ENCODE data around the gene FARS2.

FARS2 gene

GRCh38 chr6:5726976-5727718 is 465.8 kb downstream of the FARS2 start (continued):
- no peak for TF ChIP-seq ZNF629 (tag by site-specific recombination; IDR thresholded peaks at IDR 0.05)
- TF ChIP-seq ZBTB17 (tag by site-specific recombination; IDR thresholded peaks at IDR 0.05): no peak
- no peak for TF ChIP-seq ZNF23 (tag by site-specific recombination; IDR thresholded peaks at IDR 0.05; ENCODE audit: borderline replicate concordance)
- no peak for TF ChIP-seq ZNF433 (tag by site-specific recombination; IDR thresholded peaks at IDR 0.05; ENCODE audit: low read depth)
- no peak for TF ChIP-seq ZNF221 (tag by site-specific recombination; IDR thresholded peaks at IDR 0.05; ENCODE audit: borderline replicate concordance)
- no peak for TF ChIP-seq ZNF561 (tag by site-specific recombination; IDR thresholded peaks at IDR 0.05; ENCODE audit: borderline replicate concordance)

GRCh38 chr6:5728351-5729079 is 467.2 kb downstream of the FARS2 start:
- TF ChIP-seq ZNF837 (tag by site-specific recombination; IDR thresholded peaks at IDR 0.05) (no peak), ZNF660 (tag by site-specific recombination; IDR thresholded peaks at IDR 0.05) (no peak), ZNF341 (tag by site-specific recombination; IDR thresholded peaks at IDR 0.05; ENCODE audit: low read depth) (no peak), ZIC2 (tag by site-specific recombination; IDR thresholded peaks at IDR 0.05) (no peak)
- ChIA-PET CTCF (interaction anchor here (0.6 to 1.6 kb wide), 3 partner anchors 47 to 678 kb away, joined by 3 to 4 read pairs (median 3); no protein-coding TSS in a partner anchor), POLR2A (no interaction called here)
- Histone ChIP-seq H3K4me1 (ENCODE audit: control insufficient read depth, insufficient read depth, low read length) (no peaks in the 10 kb centered on the region), H3K27ac (ENCODE audit: extremely low read depth, low read depth, low read length) (no peak overlapping the region), H3K4me3 (ENCODE audit: low read depth, low read length) (no peak overlapping the region), H3K9me3 (ENCODE audit: control insufficient read depth, insufficient read depth, low read depth, low read length) (no peaks in the 10 kb centered on the region), H3K36me3 (ENCODE audit: control insufficient read depth in 2 of 2, insufficient read depth in 1 of 2, low read length in 2 of 2) (no peaks in the 10 kb centered on the region)

DNA sequence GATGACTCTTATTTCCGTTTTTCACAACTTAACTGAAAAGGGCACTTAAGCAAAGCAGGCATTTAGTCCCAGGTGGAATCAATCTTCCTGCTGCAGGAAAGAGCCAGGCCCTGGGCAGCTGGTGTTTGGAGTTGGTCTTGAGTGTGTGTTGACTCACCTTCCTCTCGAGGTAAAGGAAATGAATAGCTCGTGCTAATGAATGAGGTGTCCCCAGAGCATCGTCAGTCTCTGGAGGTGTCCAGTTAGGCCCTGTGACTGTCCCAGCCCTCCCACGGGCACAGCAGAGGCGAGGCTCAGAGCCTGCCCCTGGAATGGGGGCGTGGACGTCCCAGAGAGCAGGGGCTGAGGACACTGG is 467.7 kb downstream of the FARS2 start:
- TF ChIP-seq ZNF510 (tag by site-specific recombination; IDR thresholded peaks at IDR 0.05; ENCODE audit: insufficient replicate concordance): no peak
- TF ChIP-seq EGR2 (tag by site-specific recombination; IDR thresholded peaks at IDR 0.05; ENCODE audit: low read depth): peak; percentile 22; the same call in 1 of the 2 replicates
- CTCF ChIA-PET: interaction anchor here (0.6 to 1.6 kb wide), 4 partner anchors 19 to 677 kb away, joined by 3 to 4 read pairs (median 4); no protein-coding TSS in a partner anchor
- no peaks in the 10 kb centered on the region for H3K9me3 ChIP-seq (ENCODE audit: control insufficient read depth, insufficient read depth, low read depth, low read length)
- H3K36me3 ChIP-seq (ENCODE audit: control insufficient read depth in 2 of 2, insufficient read depth in 1 of 2, low read length in 2 of 2): no peaks in the 10 kb centered on the region
- H3K4me1 ChIP-seq (ENCODE audit: control insufficient read depth, insufficient read depth, low read length): no peaks in the 10 kb centered on the region
- POLR2A ChIA-PET: no interaction called here
- no peak overlapping the region for H3K4me3 ChIP-seq (ENCODE audit: low read depth, low read length)
- H3K27ac ChIP-seq (ENCODE audit: extremely low read depth, low read depth, low read length): no peak overlapping the region

GRCh38 chr6:5729813-5730517 is 468.7 kb downstream of the FARS2 start:
- Histone ChIP-seq H3K4me1 (ENCODE audit: control insufficient read depth, insufficient read depth, low read length) (no peaks in the 10 kb centered on the region), H3K4me3 (ENCODE audit: low read depth, low read length) (no peak overlapping the region), H3K36me3 (ENCODE audit: control insufficient read depth in 2 of 2, insufficient read depth in 1 of 2, low read length in 2 of 2) (no peaks in the 10 kb centered on the region), H3K9me3 (ENCODE audit: control insufficient read depth, insufficient read depth, low read depth, low read length) (no peaks in the 10 kb centered on the region), H3K27ac (ENCODE audit: extremely low read depth, low read depth, low read length) (no peak overlapping the region)
- POLR2A ChIA-PET: no interaction called here
- CTCF ChIA-PET: interaction anchor here (0.6 to 1.1 kb wide), 3 partner anchors 18 to 1540 kb away, joined by 3 to 7 read pairs (median 4); no protein-coding TSS in a partner anchor
- TF ChIP-seq ZBTB48 (tag by site-specific recombination; IDR thresholded peaks at IDR 0.05) (no peak), ZNF10 (tag by site-specific recombination; IDR thresholded peaks at IDR 0.05) (no peak), ZNF518A (tag by site-specific recombination; conservative IDR thresholded peaks at IDR 0.05; ENCODE audit: low read depth) (no peak), ZNF416 (tag by site-specific recombination; IDR thresholded peaks at IDR 0.05) (no peak), TCF7L2 (IDR thresholded peaks at IDR 0.05; ENCODE audit: borderline replicate concordance, low read depth, low read length) (no peak), RBAK (tag by site-specific recombination; IDR thresholded peaks at IDR 0.05) (no peak), ZNF510 (tag by site-specific recombination; IDR thresholded peaks at IDR 0.05; ENCODE audit: insufficient replicate concordance) (no peak), ZNF629 (tag by site-specific recombination; IDR thresholded peaks at IDR 0.05) (no peak)
- TF ChIP-seq, protein P1, sequence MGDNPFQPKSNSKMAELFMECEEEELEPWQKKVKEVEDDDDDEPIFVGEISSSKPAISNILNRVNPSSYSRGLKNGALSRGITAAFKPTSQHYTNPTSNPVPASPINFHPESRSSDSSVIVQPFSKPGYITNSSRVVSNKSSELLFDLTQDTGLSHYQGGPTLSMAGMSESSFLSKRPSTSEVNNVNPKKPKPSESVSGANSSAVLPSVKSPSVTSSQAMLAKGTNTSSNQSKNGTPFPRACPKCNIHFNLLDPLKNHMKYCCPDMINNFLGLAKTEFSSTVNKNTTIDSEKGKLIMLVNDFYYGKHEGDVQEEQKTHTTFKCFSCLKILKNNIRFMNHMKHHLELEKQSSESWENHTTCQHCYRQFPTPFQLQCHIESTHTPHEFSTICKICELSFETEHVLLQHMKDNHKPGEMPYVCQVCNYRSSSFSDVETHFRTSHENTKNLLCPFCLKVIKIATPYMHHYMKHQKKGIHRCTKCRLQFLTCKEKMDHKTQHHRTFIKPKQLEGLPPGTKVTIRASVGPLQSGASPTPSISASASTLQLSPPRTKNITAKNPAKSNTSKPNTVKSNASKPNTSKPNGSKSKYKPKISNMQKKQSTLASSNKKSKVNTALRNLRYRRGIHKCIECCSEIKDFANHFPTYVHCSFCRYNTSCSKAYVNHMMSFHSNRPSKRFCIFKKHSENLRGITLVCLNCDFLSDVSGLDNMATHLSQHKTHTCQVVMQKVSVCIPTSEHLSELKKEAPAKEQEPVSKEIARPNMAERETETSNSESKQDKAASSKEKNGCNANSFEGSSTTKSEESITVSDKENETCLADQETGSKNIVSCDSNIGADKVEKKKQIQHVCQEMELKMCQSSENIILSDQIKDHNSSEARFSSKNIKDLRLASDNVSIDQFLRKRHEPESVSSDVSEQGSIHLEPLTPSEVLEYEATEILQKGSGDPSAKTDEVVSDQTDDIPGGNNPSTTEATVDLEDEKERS (tag by site-specific recombination; IDR thresholded peaks at IDR 0.05): no peak
